ENCODE measurements around the gene POLA1.
"Not testable (repeated sequence)": the region's sequence is repeated elsewhere in the genome, so short reads cannot be mapped to it uniquely, and the experiment has no call there.

POLA1 gene

DNA sequence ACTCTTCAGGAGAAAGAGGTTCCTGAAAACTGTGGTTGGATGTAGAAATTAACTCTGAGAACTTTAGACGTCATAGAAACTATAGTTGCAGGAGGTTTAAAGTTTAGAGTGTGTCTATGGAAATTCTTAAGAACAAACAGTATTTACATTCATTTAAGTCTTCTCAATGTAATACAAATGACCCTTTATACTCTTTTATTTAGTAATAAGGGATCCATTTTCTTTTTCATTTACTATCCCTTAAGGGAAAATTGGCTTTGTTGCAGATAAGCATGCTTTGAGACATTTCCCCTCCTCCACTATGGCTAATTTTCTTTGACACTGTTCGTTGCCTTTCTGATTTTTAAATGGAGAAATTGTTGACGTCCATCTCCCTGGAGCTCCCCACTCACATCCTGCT, 96.4 kb downstream of the POLA1 start:
- peaks cover 0 to 3% of the 10 kb centered on the region in 2 donors for H3K27me3 ChIP-seq (ENCODE audit: control insufficient read depth in 2 of 2, insufficient read depth in 2 of 2, low read length in 2 of 2)
- no peak overlapping the region for H3K9ac ChIP-seq (ENCODE audit: low read depth in 1 of 2, low read length in 2 of 2)
- H3K36me3 ChIP-seq (ENCODE audit: control insufficient read depth in 2 of 2, insufficient read depth in 2 of 2, low read length in 2 of 2), result no peaks in the 10 kb centered on the region
- no peak overlapping the region for H3K4me3 ChIP-seq (ENCODE audit: low read length in 2 of 2)
- H3K9me3 ChIP-seq (ENCODE audit: control insufficient read depth in 2 of 2, low read length in 2 of 2), result no peaks in the 10 kb centered on the region
- H3K4me1 ChIP-seq (ENCODE audit: control insufficient read depth in 2 of 2, insufficient read depth in 2 of 2, low read length in 2 of 2), result no peaks in the 10 kb centered on the region
- H3K27ac ChIP-seq (ENCODE audit: low read depth in 2 of 2, low read length in 2 of 2), result no peak overlapping the region

DNA sequence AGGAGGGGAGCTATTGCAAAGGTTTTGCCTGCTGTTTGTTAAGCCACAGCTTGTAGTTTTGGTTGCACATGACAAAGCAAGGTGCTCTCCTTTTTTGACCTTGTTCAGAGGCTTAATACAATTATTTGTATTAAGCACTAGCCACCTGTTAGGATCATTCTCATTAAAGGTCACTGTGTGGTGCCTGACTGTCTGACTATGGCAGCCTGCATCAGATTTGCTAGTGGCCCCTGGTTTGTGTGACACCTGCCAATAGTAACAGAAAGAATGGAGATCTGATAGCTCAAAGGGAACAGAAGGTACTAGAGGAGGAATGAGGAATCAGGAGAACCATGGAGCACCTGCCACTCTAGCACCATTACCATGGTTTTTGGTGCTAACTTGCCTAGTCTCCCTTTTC, 102.5 kb downstream of the POLA1 start:
- no peaks in the 10 kb centered on the region for H3K27me3 ChIP-seq (ENCODE audit: control insufficient read depth in 2 of 2, insufficient read depth in 2 of 2, low read length in 2 of 2)
- no peaks in the 10 kb centered on the region for H3K36me3 ChIP-seq (ENCODE audit: control insufficient read depth in 2 of 2, insufficient read depth in 2 of 2, low read length in 2 of 2)
- H3K4me3 ChIP-seq (ENCODE audit: low read length in 2 of 2), result no peak overlapping the region
- no peaks in the 10 kb centered on the region for H3K9me3 ChIP-seq (ENCODE audit: control insufficient read depth in 2 of 2, low read length in 2 of 2)
- no peaks in the 10 kb centered on the region for H3K4me1 ChIP-seq (ENCODE audit: control insufficient read depth in 2 of 2, insufficient read depth in 2 of 2, low read length in 2 of 2)
- no peak overlapping the region for H3K27ac ChIP-seq (ENCODE audit: low read depth in 2 of 2, low read length in 2 of 2)
- no peak overlapping the region for H3K9ac ChIP-seq (ENCODE audit: low read depth in 1 of 2, low read length in 2 of 2)

DNA sequence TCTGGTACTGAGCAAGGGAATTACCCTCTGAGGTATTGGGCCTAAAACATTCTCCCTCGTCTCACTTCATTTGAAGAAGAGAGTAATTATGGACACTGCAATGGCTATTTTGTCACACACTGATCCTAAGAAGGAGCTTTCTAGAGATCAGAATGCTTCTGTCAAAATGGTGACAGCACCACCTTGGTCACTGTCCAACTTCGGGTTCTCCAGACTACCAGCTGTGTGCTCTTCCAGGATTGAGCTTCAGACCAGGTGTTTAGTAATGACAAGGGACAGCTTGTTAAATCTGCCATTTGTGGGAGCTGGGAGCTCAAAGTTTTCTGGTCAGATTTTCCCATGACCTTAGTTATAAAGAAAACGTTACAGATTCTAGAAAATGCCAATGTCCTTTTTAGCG, 105.4 kb downstream of the POLA1 start:
- Histone ChIP-seq H3K4me1 (ENCODE audit: control insufficient read depth in 2 of 2, insufficient read depth in 2 of 2, low read length in 2 of 2) (no peaks in the 10 kb centered on the region), H3K36me3 (ENCODE audit: control insufficient read depth in 2 of 2, insufficient read depth in 2 of 2, low read length in 2 of 2) (no peaks in the 10 kb centered on the region), H3K27me3 (ENCODE audit: control insufficient read depth in 2 of 2, insufficient read depth in 2 of 2, low read length in 2 of 2) (no peaks in the 10 kb centered on the region), H3K9ac (ENCODE audit: low read depth in 1 of 2, low read length in 2 of 2) (no peak overlapping the region), H3K9me3 (ENCODE audit: control insufficient read depth in 2 of 2, low read length in 2 of 2) (no peaks in the 10 kb centered on the region), H3K27ac (ENCODE audit: low read depth in 2 of 2, low read length in 2 of 2) (no peak overlapping the region), H3K4me3 (ENCODE audit: low read length in 2 of 2) (no peak overlapping the region)

DNA sequence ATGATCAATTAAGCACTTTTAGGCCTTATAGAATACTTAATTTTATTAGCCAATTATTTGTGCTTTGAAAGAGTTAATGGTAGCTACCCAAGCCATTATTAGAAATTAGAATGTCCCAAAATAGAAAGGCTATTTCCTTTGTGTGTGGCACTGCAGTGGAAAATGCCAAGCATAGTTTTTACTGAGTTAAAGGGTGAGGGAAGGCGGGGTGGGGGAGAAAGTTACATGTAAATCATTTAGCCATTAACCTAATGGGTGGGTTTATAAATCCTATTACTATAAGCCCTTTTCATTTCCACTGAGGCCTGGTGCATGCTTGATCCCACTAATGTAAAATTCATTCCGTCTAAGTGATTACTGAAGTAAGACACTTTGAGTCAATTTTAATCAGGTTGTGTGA, 105.8 kb downstream of the POLA1 start:
- Histone ChIP-seq H3K27me3 (ENCODE audit: control insufficient read depth in 2 of 2, insufficient read depth in 2 of 2, low read length in 2 of 2) (no peaks in the 10 kb centered on the region), H3K9ac (ENCODE audit: low read depth in 1 of 2, low read length in 2 of 2) (no peak overlapping the region), H3K9me3 (ENCODE audit: control insufficient read depth in 2 of 2, low read length in 2 of 2) (no peaks in the 10 kb centered on the region)

DNA sequence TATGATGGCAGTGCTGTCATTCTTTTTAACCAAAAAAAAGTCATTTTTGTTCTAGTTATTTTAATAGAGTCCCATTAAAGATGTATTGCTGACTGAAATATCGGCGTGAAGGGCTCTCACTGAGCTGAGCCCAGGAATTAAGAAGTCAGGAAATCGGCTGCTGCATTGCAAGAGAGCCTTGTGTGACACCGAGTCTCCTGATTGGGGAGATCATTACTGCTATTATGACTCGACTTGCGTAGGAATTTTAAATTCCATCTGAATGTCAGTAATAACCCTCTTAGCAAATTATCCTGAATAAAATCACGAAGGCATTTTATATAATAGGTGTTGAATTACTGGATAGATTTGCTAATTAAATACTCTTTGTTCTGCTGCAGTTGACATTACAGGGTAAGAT, 111.5 kb downstream of the POLA1 start:
- H3K4me1 ChIP-seq (ENCODE audit: control insufficient read depth in 2 of 2, insufficient read depth in 2 of 2, low read length in 2 of 2), result no peaks in the 10 kb centered on the region
- no peaks in the 10 kb centered on the region for H3K9me3 ChIP-seq (ENCODE audit: control insufficient read depth in 2 of 2, low read length in 2 of 2)
- H3K9ac ChIP-seq (ENCODE audit: low read depth in 1 of 2, low read length in 2 of 2), result no peak overlapping the region
- H3K27ac ChIP-seq (ENCODE audit: low read depth in 2 of 2, low read length in 2 of 2), result no peak overlapping the region
- no peaks in the 10 kb centered on the region for H3K27me3 ChIP-seq (ENCODE audit: control insufficient read depth in 2 of 2, insufficient read depth in 2 of 2, low read length in 2 of 2)
- H3K4me3 ChIP-seq (ENCODE audit: low read length in 2 of 2), result no peak overlapping the region
- H3K36me3 ChIP-seq (ENCODE audit: control insufficient read depth in 2 of 2, insufficient read depth in 2 of 2, low read length in 2 of 2), result no peaks in the 10 kb centered on the region

More for the DNA sequence above, 105.8 kb downstream of the POLA1 start:
- Histone ChIP-seq H3K36me3 (ENCODE audit: control insufficient read depth in 2 of 2, insufficient read depth in 2 of 2, low read length in 2 of 2) (no peaks in the 10 kb centered on the region), H3K4me1 (ENCODE audit: control insufficient read depth in 2 of 2, insufficient read depth in 2 of 2, low read length in 2 of 2) (no peaks in the 10 kb centered on the region), H3K4me3 (ENCODE audit: low read length in 2 of 2) (no peak overlapping the region), H3K27ac (ENCODE audit: low read depth in 2 of 2, low read length in 2 of 2) (no peak overlapping the region)

DNA sequence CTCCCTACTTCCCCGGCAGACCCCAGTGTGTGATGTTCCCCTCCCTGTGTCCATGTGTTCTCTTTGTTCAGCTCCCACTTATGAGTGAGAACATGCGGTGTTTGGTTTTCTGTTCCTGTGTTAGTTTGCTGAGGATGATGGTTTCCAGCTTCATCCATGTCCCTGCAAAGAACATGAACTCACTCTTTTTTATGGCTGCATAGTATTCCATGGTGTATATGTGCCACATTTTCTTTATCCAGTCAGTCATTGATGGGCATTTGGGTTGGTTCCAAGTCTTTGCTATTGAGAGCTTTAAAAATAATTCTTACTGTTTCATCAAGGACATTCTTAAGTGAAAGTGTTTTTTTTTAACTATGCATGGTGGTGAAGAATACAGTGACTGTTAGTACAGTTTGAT, 126.1 kb downstream of the POLA1 start:
- not testable (repeated sequence) for H3K36me3 ChIP-seq (ENCODE audit: control insufficient read depth in 2 of 2, insufficient read depth in 2 of 2, low read length in 2 of 2); H3K9me3 ChIP-seq (ENCODE audit: control insufficient read depth in 2 of 2, low read length in 2 of 2); H3K4me1 ChIP-seq (ENCODE audit: control insufficient read depth in 2 of 2, insufficient read depth in 2 of 2, low read length in 2 of 2); H3K9ac ChIP-seq (ENCODE audit: low read depth in 1 of 2, low read length in 2 of 2); H3K27me3 ChIP-seq (ENCODE audit: control insufficient read depth in 2 of 2, insufficient read depth in 2 of 2, low read length in 2 of 2); H3K27ac ChIP-seq (ENCODE audit: low read depth in 2 of 2, low read length in 2 of 2); H3K4me3 ChIP-seq (ENCODE audit: low read length in 2 of 2)

DNA sequence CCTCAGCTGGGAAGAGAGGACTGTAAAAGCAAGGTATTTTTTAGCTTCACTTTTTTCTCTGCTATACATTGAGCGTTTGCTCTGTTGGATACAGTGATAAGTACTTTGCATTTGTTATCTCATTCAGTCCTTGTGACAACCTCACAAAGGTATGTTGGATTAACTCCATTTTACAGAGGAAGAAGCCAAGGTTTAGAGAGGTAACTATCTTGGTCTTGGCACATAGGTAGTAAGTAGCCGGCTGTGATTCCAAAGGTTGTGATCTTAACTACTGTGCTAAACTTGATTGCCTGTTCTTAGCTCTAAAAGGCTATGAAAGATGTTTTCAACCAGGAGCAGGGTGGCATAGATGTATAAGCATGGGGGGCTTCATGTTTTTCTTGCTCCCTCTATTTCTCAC, 134.4 kb downstream of the POLA1 start:
- H3K9me3 ChIP-seq (ENCODE audit: control insufficient read depth in 2 of 2, low read length in 2 of 2), result no peaks in the 10 kb centered on the region
- no peaks in the 10 kb centered on the region for H3K27me3 ChIP-seq (ENCODE audit: control insufficient read depth in 2 of 2, insufficient read depth in 2 of 2, low read length in 2 of 2)
- H3K9ac ChIP-seq (ENCODE audit: low read depth in 1 of 2, low read length in 2 of 2), result no peak overlapping the region
- H3K4me3 ChIP-seq (ENCODE audit: low read length in 2 of 2), result no peak overlapping the region
- H3K36me3 ChIP-seq (ENCODE audit: control insufficient read depth in 2 of 2, insufficient read depth in 2 of 2, low read length in 2 of 2), result peaks cover 9 to 10% of the 10 kb centered on the region in 2 donors
- no peak overlapping the region for H3K27ac ChIP-seq (ENCODE audit: low read depth in 2 of 2, low read length in 2 of 2)
- H3K4me1 ChIP-seq (ENCODE audit: control insufficient read depth in 2 of 2, insufficient read depth in 2 of 2, low read length in 2 of 2), result no peaks in the 10 kb centered on the region

DNA sequence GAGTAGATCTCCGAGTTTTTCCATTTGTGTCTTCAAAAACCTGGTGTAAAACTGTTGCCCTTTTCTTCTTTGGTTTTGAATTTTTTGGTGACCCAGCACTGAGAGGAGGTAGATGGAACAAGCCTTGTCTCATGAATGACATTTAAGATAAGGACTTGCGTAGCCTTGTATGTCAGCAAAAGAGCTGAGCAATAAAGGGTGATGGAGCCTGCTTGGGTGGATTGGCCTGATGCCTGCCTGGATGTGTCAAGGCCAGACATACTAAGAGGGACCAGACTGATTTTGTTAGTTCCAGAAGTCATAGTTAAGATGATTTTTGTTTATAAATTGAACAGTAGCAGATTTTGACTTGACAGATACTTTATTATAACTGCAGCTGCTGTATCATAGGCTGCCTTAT, 134.9 kb downstream of the POLA1 start:
- Histone ChIP-seq H3K36me3 (ENCODE audit: control insufficient read depth in 2 of 2, insufficient read depth in 2 of 2, low read length in 2 of 2) (peaks cover 9 to 10% of the 10 kb centered on the region in 2 donors), H3K9ac (ENCODE audit: low read depth in 1 of 2, low read length in 2 of 2) (no peak overlapping the region), H3K27ac (ENCODE audit: low read depth in 2 of 2, low read length in 2 of 2) (no peak overlapping the region), H3K27me3 (ENCODE audit: control insufficient read depth in 2 of 2, insufficient read depth in 2 of 2, low read length in 2 of 2) (no peaks in the 10 kb centered on the region), H3K9me3 (ENCODE audit: control insufficient read depth in 2 of 2, low read length in 2 of 2) (no peaks in the 10 kb centered on the region), H3K4me3 (ENCODE audit: low read length in 2 of 2) (no peak overlapping the region), H3K4me1 (ENCODE audit: control insufficient read depth in 2 of 2, insufficient read depth in 2 of 2, low read length in 2 of 2) (no peaks in the 10 kb centered on the region)

DNA sequence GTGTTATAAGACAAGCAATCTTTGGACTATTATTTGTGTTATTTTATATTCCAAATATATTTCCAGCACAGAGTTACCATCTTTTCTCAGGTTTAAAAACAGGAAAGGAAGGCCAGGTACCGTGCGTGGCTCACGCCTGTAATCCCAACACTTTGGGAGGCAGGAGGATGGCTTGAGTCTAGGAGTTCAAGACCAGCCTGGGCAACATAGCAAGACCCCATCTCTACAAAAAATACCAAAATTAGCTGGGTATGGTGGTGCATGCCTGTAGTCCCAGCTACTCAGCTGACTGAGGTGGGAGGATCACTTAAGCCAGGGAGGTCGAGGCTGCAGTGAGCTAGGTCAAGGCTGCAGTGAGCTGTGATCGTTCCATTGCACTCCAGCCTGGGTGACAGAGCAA, 140.0 kb downstream of the POLA1 start:
- Histone ChIP-seq H3K9me3 (ENCODE audit: control insufficient read depth in 2 of 2, low read length in 2 of 2) (no peaks in the 10 kb centered on the region), H3K4me3 (ENCODE audit: low read length in 2 of 2) (no peak overlapping the region), H3K27ac (ENCODE audit: low read depth in 2 of 2, low read length in 2 of 2) (no peak overlapping the region), H3K36me3 (ENCODE audit: control insufficient read depth in 2 of 2, insufficient read depth in 2 of 2, low read length in 2 of 2) (peaks cover 2 to 4% of the 10 kb centered on the region in 2 donors), H3K27me3 (ENCODE audit: control insufficient read depth in 2 of 2, insufficient read depth in 2 of 2, low read length in 2 of 2) (no peaks in the 10 kb centered on the region), H3K9ac (ENCODE audit: low read depth in 1 of 2, low read length in 2 of 2) (no peak overlapping the region), H3K4me1 (ENCODE audit: control insufficient read depth in 2 of 2, insufficient read depth in 2 of 2, low read length in 2 of 2) (no peaks in the 10 kb centered on the region)

DNA sequence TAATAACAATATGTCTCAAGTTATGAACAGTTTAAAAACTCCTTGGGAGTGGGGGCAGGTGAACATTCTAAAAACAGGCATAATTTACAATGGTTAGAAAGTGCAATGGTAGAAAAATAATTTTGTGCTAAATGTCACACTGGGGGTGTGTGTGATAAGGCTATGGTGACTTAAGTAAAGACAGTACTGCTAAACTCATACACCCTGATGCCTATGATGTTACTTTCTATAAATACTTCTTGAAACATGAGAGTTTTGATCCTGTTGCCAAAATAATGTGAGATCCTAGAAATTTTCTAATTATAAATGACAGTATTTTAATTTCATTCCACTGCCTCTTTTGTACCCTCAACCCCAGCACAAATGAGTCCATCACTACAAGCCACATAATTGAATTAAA, 144.2 kb downstream of the POLA1 start:
- Histone ChIP-seq H3K27me3 (ENCODE audit: control insufficient read depth in 2 of 2, insufficient read depth in 2 of 2, low read length in 2 of 2) (no peaks in the 10 kb centered on the region), H3K27ac (ENCODE audit: low read depth in 2 of 2, low read length in 2 of 2) (no peak overlapping the region), H3K36me3 (ENCODE audit: control insufficient read depth in 2 of 2, insufficient read depth in 2 of 2, low read length in 2 of 2) (peaks cover 0 to under 1% of the 10 kb centered on the region in 2 donors), H3K4me1 (ENCODE audit: control insufficient read depth in 2 of 2, insufficient read depth in 2 of 2, low read length in 2 of 2) (no peaks in the 10 kb centered on the region), H3K4me3 (ENCODE audit: low read length in 2 of 2) (no peak overlapping the region), H3K9me3 (ENCODE audit: control insufficient read depth in 2 of 2, low read length in 2 of 2) (no peaks in the 10 kb centered on the region), H3K9ac (ENCODE audit: low read depth in 1 of 2, low read length in 2 of 2) (no peak overlapping the region)

DNA sequence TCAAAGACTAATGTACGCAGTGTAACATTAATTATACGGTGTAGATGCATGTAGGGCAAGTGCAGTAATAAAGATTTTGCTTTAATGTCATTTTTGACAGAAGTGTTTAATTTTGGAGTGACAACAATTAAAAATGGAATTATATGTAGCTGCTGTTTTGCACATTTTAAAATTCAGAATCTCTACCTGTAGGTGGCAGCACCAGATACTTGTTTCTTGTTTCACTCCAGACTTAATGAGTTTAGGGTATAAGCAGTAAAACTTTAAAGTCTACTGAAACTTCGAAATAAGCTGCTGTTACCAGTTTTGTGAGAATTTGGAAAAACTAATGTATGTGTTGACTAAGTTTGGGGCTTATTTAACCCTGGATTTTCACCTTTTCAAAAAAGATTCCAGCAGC, 144.9 kb downstream of the POLA1 start:
- Histone ChIP-seq H3K4me1 (ENCODE audit: control insufficient read depth in 2 of 2, insufficient read depth in 2 of 2, low read length in 2 of 2) (no peaks in the 10 kb centered on the region), H3K9ac (ENCODE audit: low read depth in 1 of 2, low read length in 2 of 2) (no peak overlapping the region)

More for the DNA sequence above, 144.9 kb downstream of the POLA1 start:
- Histone ChIP-seq H3K27ac (ENCODE audit: low read depth in 2 of 2, low read length in 2 of 2) (no peak overlapping the region), H3K9me3 (ENCODE audit: control insufficient read depth in 2 of 2, low read length in 2 of 2) (no peaks in the 10 kb centered on the region), H3K36me3 (ENCODE audit: control insufficient read depth in 2 of 2, insufficient read depth in 2 of 2, low read length in 2 of 2) (no peaks in the 10 kb centered on the region), H3K27me3 (ENCODE audit: control insufficient read depth in 2 of 2, insufficient read depth in 2 of 2, low read length in 2 of 2) (no peaks in the 10 kb centered on the region), H3K4me3 (ENCODE audit: low read length in 2 of 2) (no peak overlapping the region)
